HG03521 (cell line): Measurements from ENCODE around the gene PKD1L1.
"Not testable (repeated sequence)": the region's sequence is repeated elsewhere in the genome, so short reads cannot be mapped to it uniquely, and the experiment has no call there.

ENCODE experiments used
- ATAC-seq: cut with Tn5 transposase; IDR thresholded peaks from one replicate; pipeline ENCODE4 v1.9.1; 2021; ENCODE audit warnings: mild to moderate bottlenecking, moderate library complexity; ENCODE audit not compliant: unreplicated experiment

Gene PKD1L1

GRCh38 chr7:47799524-47799923 lies 148.7 kb downstream of the PKD1L1 start:
- ATAC-seq, result no peak

GRCh38 chr7:47796347-47796746 lies 151.9 kb downstream of the PKD1L1 start:
- no peak for ATAC-seq

DNA sequence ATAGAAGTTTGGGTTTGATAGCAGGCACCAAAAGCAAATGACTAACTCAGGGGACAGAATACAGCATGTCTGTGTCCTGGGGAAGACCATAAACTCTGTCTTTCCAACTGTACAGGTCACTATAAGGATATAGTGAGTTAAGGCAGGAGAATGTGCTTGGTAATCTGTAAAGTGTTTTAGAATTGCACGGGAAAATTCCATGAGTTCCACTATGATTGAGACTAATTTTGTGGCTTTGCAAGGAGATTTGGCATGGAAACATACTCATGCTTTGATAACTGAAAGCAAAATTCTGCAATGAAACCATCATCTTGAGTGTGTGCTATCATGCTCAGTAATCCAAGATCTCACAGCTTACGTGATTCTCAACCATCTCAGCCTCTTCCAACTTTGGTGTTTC lies 152.6 kb downstream of the PKD1L1 start:
- ATAC-seq, result no peak

GRCh38 chr7:47795126-47795525 lies 153.1 kb downstream of the PKD1L1 start:
- ATAC-seq, result not testable (repeated sequence)

DNA sequence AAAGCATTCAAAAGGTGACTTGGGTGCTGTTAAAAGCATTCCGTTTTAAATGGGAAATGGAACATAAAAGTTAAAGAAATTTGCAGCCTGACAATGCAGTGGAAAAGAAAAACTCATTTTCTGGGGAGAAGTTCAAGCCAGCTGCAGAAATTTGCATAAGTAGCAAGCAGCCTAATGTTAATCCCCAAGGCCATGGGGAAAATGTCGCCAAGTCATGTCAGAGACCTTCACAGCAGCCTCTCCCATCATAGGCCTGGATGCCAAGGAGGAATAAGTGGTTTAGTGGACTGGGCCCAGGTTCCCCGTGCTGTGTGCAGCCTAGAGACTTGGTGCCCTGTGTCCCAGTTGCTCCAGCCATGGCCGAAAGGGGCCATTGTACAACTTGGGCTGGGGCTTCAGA lies 154.2 kb downstream of the PKD1L1 start:
- ATAC-seq, result no peak

- ATAC-seq, result not testable (repeated sequence)
These were observed 155.1 kb downstream of the PKD1L1 start for GRCh38 chr7:47793186-47793585.

DNA sequence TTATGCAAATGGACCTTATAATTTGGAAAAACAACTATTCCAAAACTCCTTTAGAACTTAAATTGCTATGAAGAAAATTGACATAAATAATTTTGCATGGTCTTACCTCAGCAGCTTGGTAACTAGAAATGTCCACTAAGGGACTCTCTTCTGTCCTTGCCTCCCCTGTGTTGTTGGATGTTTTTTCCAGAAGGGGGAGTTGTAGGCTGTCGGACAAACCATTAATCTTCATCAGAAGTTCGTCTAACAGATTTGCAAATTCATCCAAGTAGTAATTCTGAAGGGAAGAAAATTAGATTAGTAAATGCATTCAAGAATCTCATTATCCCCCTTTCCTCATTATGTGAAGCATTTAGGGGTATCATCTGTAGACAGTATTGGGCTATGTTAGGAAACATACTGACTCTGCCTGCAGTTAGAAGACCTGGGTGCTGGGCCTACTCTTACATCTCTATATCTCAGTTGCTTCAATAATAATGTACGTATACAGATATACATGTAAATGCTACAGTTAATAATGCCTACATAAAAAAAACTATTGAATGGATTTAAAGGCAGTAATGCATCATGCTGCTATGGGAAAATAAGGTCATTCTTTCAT lies 155.6 kb downstream of the PKD1L1 start:
- no peak for ATAC-seq

DNA sequence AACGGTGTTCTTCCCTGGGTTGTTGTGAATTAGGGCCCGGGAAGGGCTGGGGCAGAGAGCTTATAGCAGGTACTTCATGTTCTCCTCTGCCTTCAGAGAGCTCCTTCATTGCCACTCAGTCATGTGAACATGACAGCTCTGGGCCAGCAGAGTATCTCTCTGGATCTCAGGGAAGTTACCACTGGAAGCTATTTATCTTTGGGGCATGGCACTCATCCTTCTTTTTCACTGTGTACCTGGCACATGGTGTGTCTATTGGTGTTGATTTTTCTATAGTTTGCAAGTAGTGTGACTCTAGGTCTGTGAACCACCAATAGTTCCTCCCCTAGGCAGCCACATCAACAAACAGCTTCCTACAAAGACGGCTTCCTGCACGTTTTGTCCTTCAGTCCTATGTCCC lies 156.6 kb downstream of the PKD1L1 start:
- no peak for ATAC-seq

DNA sequence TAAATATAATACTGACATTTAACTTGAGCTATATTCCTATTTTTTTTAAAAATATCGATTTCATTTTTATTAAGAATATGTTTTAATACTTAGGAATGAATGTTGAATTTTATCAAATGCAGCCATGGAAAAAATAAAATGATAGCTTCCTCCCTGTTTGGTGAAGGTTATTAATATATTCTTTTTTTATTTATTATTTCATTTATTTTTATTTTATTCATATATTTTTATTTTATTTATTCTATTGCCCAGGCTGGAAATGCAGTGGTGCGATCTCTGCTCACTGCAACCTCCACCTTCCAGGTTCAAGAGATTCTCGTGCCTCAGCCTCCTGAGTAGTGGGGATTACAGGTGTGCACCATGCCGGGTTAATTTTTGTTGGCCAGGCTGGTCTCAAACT lies 160.2 kb downstream of the PKD1L1 start:
- ATAC-seq, result no peak

DNA sequence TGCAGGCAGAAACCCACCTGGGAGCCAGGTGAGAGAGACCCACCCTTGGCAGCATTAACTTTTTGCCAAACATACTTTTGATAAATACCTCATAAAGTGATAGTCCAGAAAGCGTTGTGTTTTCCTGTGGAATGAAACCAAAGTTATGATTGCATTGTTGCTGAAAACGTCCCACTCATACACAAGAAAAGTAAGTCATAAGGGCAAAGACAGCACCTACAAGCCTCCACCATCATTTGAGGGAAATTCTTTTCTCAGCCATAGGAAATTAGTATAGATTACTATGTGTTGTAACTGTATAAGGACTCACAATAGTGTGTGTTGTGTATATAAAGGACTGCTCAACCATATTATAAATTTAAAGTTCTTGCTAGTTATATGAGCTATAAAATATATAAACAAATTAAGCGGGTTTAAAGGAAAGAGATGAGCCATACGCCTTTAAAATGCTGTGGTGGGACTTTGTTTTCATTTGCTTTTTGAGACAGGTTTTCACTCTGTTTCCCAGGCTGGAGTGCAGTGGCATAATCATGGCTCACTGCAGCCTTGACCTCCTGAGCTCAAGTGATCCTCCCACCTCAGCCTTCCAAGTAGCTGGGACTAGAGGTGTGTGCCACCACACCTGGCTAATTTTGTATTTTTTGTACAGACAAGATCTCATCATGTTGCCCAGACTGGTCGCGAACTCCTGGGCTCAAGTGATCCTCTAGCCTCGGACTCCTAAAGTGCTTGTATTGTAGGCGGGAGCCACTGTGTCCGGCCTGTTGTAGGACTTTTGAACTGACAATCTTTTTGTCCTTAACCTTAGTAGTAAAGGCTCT lies 160.8 kb downstream of the PKD1L1 start:
- ATAC-seq, result no peak

DNA sequence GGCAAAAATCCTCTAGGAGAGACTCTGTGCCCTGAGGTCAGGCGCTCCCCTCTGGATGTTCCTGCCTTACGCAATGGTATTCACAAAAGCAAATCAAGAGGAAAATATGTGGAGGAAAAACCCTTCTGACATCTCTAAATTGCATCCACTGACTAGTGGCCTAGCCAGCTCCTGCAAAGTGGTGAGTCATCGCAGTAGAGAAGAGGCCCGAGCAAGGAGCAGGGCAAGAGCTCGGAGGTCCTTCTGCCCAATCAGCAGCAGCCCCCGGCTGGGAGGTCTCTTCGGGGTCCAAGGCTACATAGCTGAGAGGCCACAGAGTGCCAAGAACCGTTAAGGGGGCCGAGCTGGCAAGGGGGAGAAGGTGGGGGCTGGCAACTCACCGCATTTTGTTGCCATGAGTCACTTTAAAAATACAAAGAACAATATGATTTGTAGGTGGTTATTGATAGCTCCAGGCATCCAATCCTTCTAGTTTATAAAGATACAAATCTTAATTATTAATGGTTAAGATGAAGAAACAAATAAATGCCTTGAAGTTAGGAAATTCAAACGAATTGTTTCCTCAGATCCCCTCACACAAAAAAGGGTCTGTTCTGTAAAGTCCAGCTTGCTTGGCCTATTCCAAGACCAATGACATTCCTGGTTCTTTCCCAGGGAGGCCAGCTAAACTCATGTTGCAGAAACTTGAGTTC lies 161.6 kb downstream of the PKD1L1 start:
- no peak for ATAC-seq

DNA sequence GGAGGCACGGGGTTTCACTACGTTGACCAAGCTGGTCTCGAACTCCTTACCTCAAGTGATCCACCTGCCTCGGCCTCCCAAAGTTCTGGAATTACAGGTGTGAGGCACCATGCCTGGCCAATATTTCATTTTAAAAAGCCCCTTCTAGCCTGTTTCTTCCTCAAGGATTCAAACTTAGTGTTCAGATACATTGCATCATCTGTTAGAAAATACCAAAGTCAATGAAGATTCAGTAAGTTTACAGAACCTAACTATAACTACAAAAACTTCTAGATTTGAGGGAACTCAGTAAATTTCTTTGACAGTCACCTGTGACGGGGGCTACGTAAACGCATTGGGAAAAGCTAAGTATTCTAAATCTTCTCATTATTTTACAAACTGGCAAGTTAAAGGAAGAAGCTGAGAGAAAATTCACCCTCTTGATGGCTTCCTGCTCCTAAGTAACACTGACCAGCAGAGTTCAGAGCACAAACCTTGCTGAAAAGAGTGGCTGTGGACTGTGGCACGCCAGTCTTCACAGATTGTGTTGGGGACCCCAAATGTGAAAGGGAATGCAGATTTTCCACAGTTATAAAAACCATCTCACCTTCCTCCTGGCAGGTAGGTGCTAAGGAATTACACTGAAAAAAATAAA lies 162.2 kb downstream of the PKD1L1 start:
- ATAC-seq, result no peak

DNA sequence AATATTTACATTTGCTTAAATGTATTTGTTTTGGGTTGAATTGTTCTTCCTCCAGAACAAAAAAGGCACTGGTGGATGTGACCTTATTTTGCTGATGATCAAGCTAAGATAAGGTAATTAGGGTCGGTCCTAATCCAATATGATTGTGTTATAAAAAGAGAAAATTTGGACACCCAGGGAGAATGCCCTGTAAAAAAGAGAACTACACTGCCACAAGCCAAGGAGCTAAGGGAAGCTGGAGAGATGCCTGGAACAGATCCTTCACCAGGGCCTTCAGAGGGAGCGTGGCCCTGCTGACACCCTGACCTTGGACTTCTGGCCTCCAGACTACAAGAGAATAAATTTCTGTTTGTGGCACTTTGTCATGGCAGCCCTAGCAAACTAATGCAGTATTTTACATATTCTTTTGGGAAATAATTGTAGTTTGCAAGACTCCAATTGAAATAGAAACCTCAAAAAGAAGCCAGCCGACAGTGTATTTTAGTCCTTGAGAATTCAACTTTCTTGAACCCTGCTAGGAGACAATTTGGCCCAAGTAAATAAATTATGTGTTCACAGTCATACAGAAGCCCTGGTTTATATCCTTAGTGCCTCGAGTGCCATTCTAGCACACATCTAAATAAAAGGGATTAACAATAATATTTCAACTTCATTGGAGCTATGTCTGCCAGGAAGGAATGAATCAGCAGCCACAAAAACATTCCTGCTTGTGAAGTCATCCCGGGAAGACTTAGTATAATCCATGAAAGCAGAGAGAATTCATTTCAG lies 164.6 kb downstream of the PKD1L1 start:
- no peak for ATAC-seq

GRCh38 chr7:47782792-47783191 lies 165.5 kb downstream of the PKD1L1 start:
- ATAC-seq, result no peak

DNA sequence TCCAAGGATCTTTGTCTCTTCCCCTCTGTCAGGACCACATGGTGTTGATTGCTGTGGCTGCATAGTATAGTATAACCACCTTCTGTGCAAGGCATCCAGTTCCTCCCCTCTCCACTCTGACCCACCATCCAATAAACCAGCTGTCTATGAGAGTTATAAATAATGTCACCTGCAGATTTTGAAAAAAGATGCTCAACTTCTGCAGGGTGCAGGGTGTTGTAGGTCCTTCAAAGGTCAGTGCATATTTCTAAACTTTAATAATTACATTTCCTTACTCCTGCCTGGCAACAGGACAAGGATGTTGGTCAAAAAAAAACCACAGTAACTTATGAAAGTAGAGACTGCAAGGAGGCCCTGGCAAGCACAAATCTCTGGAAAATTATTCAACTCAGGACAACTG lies 166.2 kb downstream of the PKD1L1 start:
- ATAC-seq, result no peak

- no peak for ATAC-seq
These were observed 167.7 kb downstream of the PKD1L1 start for GRCh38 chr7:47780555-47780954.

GRCh38 chr7:47779341-47779771 lies 168.9 kb downstream of the PKD1L1 start:
- ATAC-seq, result no peak

DNA sequence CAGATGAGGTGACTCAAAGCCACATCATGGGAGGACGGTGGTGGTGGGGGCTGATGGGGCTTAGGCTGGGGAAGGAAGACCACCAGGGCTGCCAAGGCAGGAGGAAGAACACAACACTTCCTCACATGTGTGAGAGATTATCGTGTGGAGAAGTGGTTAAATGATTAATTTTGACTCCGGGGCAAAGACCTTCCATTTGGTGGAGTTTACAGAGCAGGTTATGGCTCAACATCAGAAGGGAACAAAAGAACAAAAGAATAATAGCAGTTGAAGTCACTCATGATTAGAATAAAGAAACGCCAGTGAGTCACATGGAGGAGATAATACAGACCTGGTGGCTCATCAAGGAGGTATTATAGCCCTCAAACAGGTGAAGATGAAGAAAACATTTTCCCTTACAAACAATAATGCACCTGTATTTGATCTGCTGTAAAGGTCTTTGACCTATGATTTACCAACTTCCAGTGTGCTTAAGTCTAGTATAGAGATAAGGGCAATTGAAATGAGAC lies 170.1 kb downstream of the PKD1L1 start:
- no peak for ATAC-seq

GRCh38 chr7:47777531-47778152 lies 170.6 kb downstream of the PKD1L1 start:
- ATAC-seq, result no peak

DNA sequence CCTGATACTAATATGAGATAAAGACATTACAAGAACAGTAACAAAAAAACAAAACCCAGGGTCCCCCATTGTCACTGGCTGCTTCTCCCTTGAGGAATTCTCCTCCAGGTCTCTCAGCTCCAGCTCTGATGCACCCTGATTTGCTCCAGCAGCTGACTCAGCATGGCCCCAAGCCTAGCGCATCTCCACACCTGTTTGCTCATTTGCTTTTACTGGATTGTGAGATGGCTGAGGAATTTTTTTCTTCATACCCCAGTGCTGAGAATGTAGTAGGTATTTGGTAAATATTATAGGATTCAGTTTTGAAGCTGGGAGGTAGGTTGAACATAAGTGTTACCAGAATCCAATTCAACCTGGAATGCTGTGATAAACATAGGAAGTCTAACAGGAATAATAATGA lies 171.9 kb downstream of the PKD1L1 start:
- no peak for ATAC-seq
